ENCODE measurements around the gene PRKCA.

PRKCA gene

GRCh38 chr17:66638707-66639479, 336.5 kb downstream of the PRKCA start:
- H3K18ac ChIP-seq (ENCODE audit: low read length), result no peak overlapping the region
- H3K79me2 ChIP-seq (ENCODE audit: control insufficient read depth, insufficient read depth, low read length, poor library complexity), result no peaks in the 10 kb centered on the region
- no peak overlapping the region for H2BK12ac ChIP-seq (ENCODE audit: low read length)
- no peak overlapping the region for H3K9ac ChIP-seq (ENCODE audit: low read length)
- no peak overlapping the region for H3K14ac ChIP-seq (ENCODE audit: low read length)
- no peak overlapping the region for H2AK5ac ChIP-seq (ENCODE audit: low read length)
- no peaks in the 10 kb centered on the region for H3K9me3 ChIP-seq (ENCODE audit: insufficient read depth, low read depth, low read length)
- WGBS (ENCODE audit: extremely low coverage, insufficient coverage, insufficient read length), result no CpG with 5 or more reads among the region's 9 CpGs
- H2BK120ac ChIP-seq (ENCODE audit: insufficient read depth, low read length, poor library complexity), result no peak overlapping the region
- H4K12ac ChIP-seq (ENCODE audit: low read depth, low read length), result no peak overlapping the region
- no peak overlapping the region for H3K4ac ChIP-seq (ENCODE audit: low read depth, low read length)
- H3K36me3 ChIP-seq (ENCODE audit: control insufficient read depth in 1 of 2, insufficient read depth in 2 of 2, low read length in 2 of 2), result no peaks in the 10 kb centered on the region
- H3K4me3 ChIP-seq (ENCODE audit: low read depth, low read length), result no peak overlapping the region
- H4K8ac ChIP-seq (ENCODE audit: low read depth, low read length), result no peak overlapping the region
- H3K27me3 ChIP-seq (ENCODE audit: insufficient read depth, low read length), result no peaks in the 10 kb centered on the region
- H3K4me2 ChIP-seq (ENCODE audit: low read length), result no peak overlapping the region
- no peak overlapping the region for H3K27ac ChIP-seq (ENCODE audit: low read depth, low read length)
- no peaks in the 10 kb centered on the region for H3K79me1 ChIP-seq (ENCODE audit: low read length)
- H3K23ac ChIP-seq (ENCODE audit: low read length), result no peak overlapping the region
- no peak overlapping the region for H2AFZ ChIP-seq (ENCODE audit: insufficient read depth, low read length, poor library complexity)
- no peak overlapping the region for H2BK5ac ChIP-seq (ENCODE audit: low read depth, low read length, poor library complexity)
- no peaks in the 10 kb centered on the region for H3K4me1 ChIP-seq (ENCODE audit: control insufficient read depth in 1 of 2, insufficient read depth in 2 of 2, low read length in 2 of 2)
- no peak overlapping the region for H4K91ac ChIP-seq (ENCODE audit: low read depth, low read length)
- no peak for DNase-seq

GRCh38 chr17:66643815-66644710, 341.6 kb downstream of the PRKCA start:
- H3K79me1 ChIP-seq (ENCODE audit: low read length), result no peaks in the 10 kb centered on the region
- H3K4me3 ChIP-seq (ENCODE audit: low read depth, low read length), result no peak overlapping the region
- no peaks in the 10 kb centered on the region for H3K4me1 ChIP-seq (ENCODE audit: control insufficient read depth in 1 of 2, insufficient read depth in 2 of 2, low read length in 2 of 2)
- peaks cover 2% of the 10 kb centered on the region for H3K9me3 ChIP-seq (ENCODE audit: insufficient read depth, low read depth, low read length)
- H2BK120ac ChIP-seq (ENCODE audit: insufficient read depth, low read length, poor library complexity), result no peak overlapping the region
- no peak overlapping the region for H2AK5ac ChIP-seq (ENCODE audit: low read length)
- H2AFZ ChIP-seq (ENCODE audit: insufficient read depth, low read length, poor library complexity), result no peak overlapping the region
- H3K27ac ChIP-seq (ENCODE audit: low read depth, low read length), result no peak overlapping the region
- no peak for DNase-seq
- no peak overlapping the region for H4K12ac ChIP-seq (ENCODE audit: low read depth, low read length)
- no peak overlapping the region for H3K18ac ChIP-seq (ENCODE audit: low read length)
- no peak overlapping the region for H2BK5ac ChIP-seq (ENCODE audit: low read depth, low read length, poor library complexity)
- no peak overlapping the region for H3K4me2 ChIP-seq (ENCODE audit: low read length)
- H3K14ac ChIP-seq (ENCODE audit: low read length), result no peak overlapping the region
- H4K8ac ChIP-seq (ENCODE audit: low read depth, low read length), result no peak overlapping the region
- no peak overlapping the region for H3K9ac ChIP-seq (ENCODE audit: low read length)
- H3K4ac ChIP-seq (ENCODE audit: low read depth, low read length), result no peak overlapping the region
- no peak overlapping the region for H3K23ac ChIP-seq (ENCODE audit: low read length)
- no peak overlapping the region for H2BK12ac ChIP-seq (ENCODE audit: low read length)
- H3K27me3 ChIP-seq (ENCODE audit: insufficient read depth, low read length), result no peaks in the 10 kb centered on the region
- WGBS (ENCODE audit: extremely low coverage, insufficient coverage, insufficient read length), result no CpG with 5 or more reads among the region's 11 CpGs
- no peak overlapping the region for H4K91ac ChIP-seq (ENCODE audit: low read depth, low read length)
- no peaks in the 10 kb centered on the region for H3K36me3 ChIP-seq (ENCODE audit: control insufficient read depth in 1 of 2, insufficient read depth in 2 of 2, low read length in 2 of 2)
- H3K79me2 ChIP-seq (ENCODE audit: control insufficient read depth, insufficient read depth, low read length, poor library complexity), result no peaks in the 10 kb centered on the region

- Histone ChIP-seq H3K4me1 (ENCODE audit: control insufficient read depth in 1 of 2, insufficient read depth in 2 of 2, low read length in 2 of 2) (no peaks in the 10 kb centered on the region), H3K36me3 (ENCODE audit: control insufficient read depth in 1 of 2, insufficient read depth in 2 of 2, low read length in 2 of 2) (no peaks in the 10 kb centered on the region), H3K9ac (ENCODE audit: low read length) (peak overlapping the region; percentile 23), H3K4ac (ENCODE audit: low read depth, low read length) (no peak overlapping the region), H4K12ac (ENCODE audit: low read depth, low read length) (no peak overlapping the region), H4K91ac (ENCODE audit: low read depth, low read length) (no peak overlapping the region), H2AFZ (ENCODE audit: insufficient read depth, low read length, poor library complexity) (no peak overlapping the region), H3K4me3 (ENCODE audit: low read depth, low read length) (no peak overlapping the region), H3K79me1 (ENCODE audit: low read length) (no peaks in the 10 kb centered on the region), H2AK5ac (ENCODE audit: low read length) (no peak overlapping the region), H3K27me3 (ENCODE audit: insufficient read depth, low read length) (no peaks in the 10 kb centered on the region), H3K4me2 (ENCODE audit: low read length) (no peak overlapping the region), H4K8ac (ENCODE audit: low read depth, low read length) (no peak overlapping the region), H2BK120ac (ENCODE audit: insufficient read depth, low read length, poor library complexity) (no peak overlapping the region), H3K9me3 (ENCODE audit: insufficient read depth, low read depth, low read length) (peaks cover 2% of the 10 kb centered on the region), H3K18ac (ENCODE audit: low read length) (no peak overlapping the region), H2BK12ac (ENCODE audit: low read length) (no peak overlapping the region), H3K23ac (ENCODE audit: low read length) (no peak overlapping the region), H3K14ac (ENCODE audit: low read length) (no peak overlapping the region), H2BK5ac (ENCODE audit: low read depth, low read length, poor library complexity) (no peak overlapping the region), H3K79me2 (ENCODE audit: control insufficient read depth, insufficient read depth, low read length, poor library complexity) (no peaks in the 10 kb centered on the region), H3K27ac (ENCODE audit: low read depth, low read length) (no peak overlapping the region)
- WGBS (ENCODE audit: extremely low coverage, insufficient coverage, insufficient read length), result no CpG with 5 or more reads among the region's 10 CpGs
- DNase-seq, result no peak
These were observed 342.8 kb downstream of the PRKCA start for GRCh38 chr17:66645259-66645658.

- DNase-seq, result peak; percentile 35 to 81
- H3K18ac ChIP-seq (ENCODE audit: low read length), result no peak overlapping the region
- H3K36me3 ChIP-seq (ENCODE audit: control insufficient read depth in 1 of 2, insufficient read depth in 2 of 2, low read length in 2 of 2), result no peaks in the 10 kb centered on the region
- H3K4me1 ChIP-seq (ENCODE audit: control insufficient read depth in 1 of 2, insufficient read depth in 2 of 2, low read length in 2 of 2), result no peaks in the 10 kb centered on the region
- H3K79me1 ChIP-seq (ENCODE audit: low read length), result no peaks in the 10 kb centered on the region
- no peak overlapping the region for H4K12ac ChIP-seq (ENCODE audit: low read depth, low read length)
- H2BK5ac ChIP-seq (ENCODE audit: low read depth, low read length, poor library complexity), result no peak overlapping the region
- WGBS (ENCODE audit: extremely low coverage, insufficient coverage, insufficient read length), result no CpG with 5 or more reads among the region's 7 CpGs
- no peak overlapping the region for H3K23ac ChIP-seq (ENCODE audit: low read length)
- no peak overlapping the region for H4K8ac ChIP-seq (ENCODE audit: low read depth, low read length)
- H3K9me3 ChIP-seq (ENCODE audit: insufficient read depth, low read depth, low read length), result peaks cover 2% of the 10 kb centered on the region
- H2AFZ ChIP-seq (ENCODE audit: insufficient read depth, low read length, poor library complexity), result no peak overlapping the region
- H3K9ac ChIP-seq (ENCODE audit: low read length), result no peak overlapping the region
- H2BK120ac ChIP-seq (ENCODE audit: insufficient read depth, low read length, poor library complexity), result no peak overlapping the region
- H2AK5ac ChIP-seq (ENCODE audit: low read length), result no peak overlapping the region
- no peak overlapping the region for H4K91ac ChIP-seq (ENCODE audit: low read depth, low read length)
- H3K27ac ChIP-seq (ENCODE audit: low read depth, low read length), result no peak overlapping the region
- H3K14ac ChIP-seq (ENCODE audit: low read length), result no peak overlapping the region
- no peak overlapping the region for H3K4ac ChIP-seq (ENCODE audit: low read depth, low read length)
- H3K79me2 ChIP-seq (ENCODE audit: control insufficient read depth, insufficient read depth, low read length, poor library complexity), result no peaks in the 10 kb centered on the region
- H3K4me2 ChIP-seq (ENCODE audit: low read length), result no peak overlapping the region
- no peak overlapping the region for H3K4me3 ChIP-seq (ENCODE audit: low read depth, low read length)
- no peaks in the 10 kb centered on the region for H3K27me3 ChIP-seq (ENCODE audit: insufficient read depth, low read length)
- no peak overlapping the region for H2BK12ac ChIP-seq (ENCODE audit: low read length)
These were observed 345.1 kb downstream of the PRKCA start for GRCh38 chr17:66647391-66647983.

Measured in trophoblast cell (in vitro differentiated cells and primary cell).